Epidermal melanocyte (primary cell): Measurements from ENCODE around the gene ZC3H7A.
"Not testable (repeated sequence)": the region's sequence is repeated elsewhere in the genome, so short reads cannot be mapped to it uniquely, and the experiment has no call there.

Source experiments
- DNase-seq: peaks from one replicate; pipeline ENCODE4 v3.0.0; 2011; ENCODE audit warnings: low spot score; ENCODE audit not compliant: insufficient read length

ZC3H7A gene

GRCh38 chr16:11799509-11800381 lies 2.7 kb upstream of the ZC3H7A start:
- DNase-seq, result no peak

- DNase-seq, result no peak
Observed at GRCh38 chr16:11799017-11799381, 1.9 kb upstream of the ZC3H7A start.

GRCh38 chr16:11797957-11798299 lies 870 bp upstream of the ZC3H7A start:
- no peak for DNase-seq

- DNase-seq, result peak; percentile 37
Observed at GRCh38 chr16:11796227-11797165, 562 bp downstream of the ZC3H7A start.

- DNase-seq, result no peak
Observed at GRCh38 chr16:11795887-11796226, 1.2 kb downstream of the ZC3H7A start.

GRCh38 chr16:11794996-11795886 lies 1.8 kb downstream of the ZC3H7A start:
- no peak for DNase-seq

- no peak for DNase-seq
Observed at GRCh38 chr16:11794447-11794846, 2.6 kb downstream of the ZC3H7A start.

- DNase-seq, result no peak
Observed at GRCh38 chr16:11793840-11794239, 3.2 kb downstream of the ZC3H7A start.

- no peak for DNase-seq
Observed at GRCh38 chr16:11792410-11793241, 4.4 kb downstream of the ZC3H7A start.

- no peak for DNase-seq
Observed at GRCh38 chr16:11791144-11791828, 5.8 kb downstream of the ZC3H7A start.

GRCh38 chr16:11788914-11789313 lies 8.1 kb downstream of the ZC3H7A start:
- DNase-seq, result no peak

GRCh38 chr16:11784980-11785599 lies 12.0 kb downstream of the ZC3H7A start:
- DNase-seq, result not testable (repeated sequence)

- not testable (repeated sequence) for DNase-seq
Observed at GRCh38 chr16:11784381-11784780, 12.7 kb downstream of the ZC3H7A start.

GRCh38 chr16:11784038-11784369 lies 13.1 kb downstream of the ZC3H7A start:
- DNase-seq, result no peak

- DNase-seq, result no peak
Observed at GRCh38 chr16:11783319-11784037, 13.6 kb downstream of the ZC3H7A start.

- peak; percentile 64 for DNase-seq
Observed at GRCh38 chr16:11781773-11782172, 15.3 kb downstream of the ZC3H7A start.

GRCh38 chr16:11780991-11781680 lies 15.9 kb downstream of the ZC3H7A start:
- DNase-seq, result no peak

GRCh38 chr16:11779074-11779473 lies 18.0 kb downstream of the ZC3H7A start:
- DNase-seq, result no peak
